Neutrophil (primary cell): ENCODE data around the gene KRT85.

ENCODE experiments used
- H3K27ac ChIP-seq: fragments of 200-600 bp; sonication (generic); 2 replicates; pipeline ENCODE4 v1.5.1; 2016; ENCODE audit warnings: mild to moderate bottlenecking, moderate library complexity
- H3K27me3 ChIP-seq: fragments of 200-600 bp; sonication (generic); 2 replicates; pipeline ENCODE4 v1.6.0; 2016; ENCODE audit warnings: mild to moderate bottlenecking
- H3K36me3 ChIP-seq: fragments of 200-600 bp; sonication (generic); 2 replicates; pipeline ENCODE4 v1.5.1; 2017
- H3K4me1 ChIP-seq, 2 experiments: fragments of 200-600 bp in 1 of 2; sonication (generic) in 1 of 2; 1 replicate in 1 of 2; 2 replicates in 1 of 2; pipeline versions ENCODE4 v1.5.1 to v1.6.1; 2013 to 2016; ENCODE audit warnings: low read depth in 1 of 2, low read length in 1 of 2, mild to moderate bottlenecking in 1 of 2, moderate library complexity in 1 of 2; ENCODE audit not compliant: control insufficient read depth in 1 of 2, insufficient read depth in 1 of 2
- H3K4me3 ChIP-seq, 2 experiments: fragments of 200-600 bp in 1 of 2; sonication (generic) in 1 of 2; 1 replicate in 1 of 2; 2 replicates in 1 of 2; pipeline ENCODE4 v1.5.1; 2013 to 2016; ENCODE audit warnings: low read depth in 1 of 2, low read length in 1 of 2, mild to moderate bottlenecking in 1 of 2, moderate library complexity in 1 of 2
- H3K9me3 ChIP-seq: fragments of 200-600 bp; sonication (generic); 2 replicates; pipeline ENCODE4 v1.5.1; 2016
- CTCF ChIP-seq: fragments of 200-600 bp; sonication (generic); IDR thresholded peaks from 2 replicates; pipeline ENCODE4 v1.5.1; 2016; ENCODE audit warnings: antibody characterized with exemption

The KRT85 gene

GRCh38 chr12:52351196-52352059 lies 15.9 kb downstream of the KRT85 start:
- no peak overlapping the region for H3K27ac ChIP-seq
- H3K36me3 ChIP-seq: no peaks in the 10 kb centered on the region
- H3K4me3 ChIP-seq: no peak overlapping the region
- no peaks in the 10 kb centered on the region for H3K4me1 ChIP-seq
- H3K27me3 ChIP-seq: peaks cover 27% of the 10 kb centered on the region
- TF ChIP-seq CTCF: no peak
- no peaks in the 10 kb centered on the region for H3K9me3 ChIP-seq

GRCh38 chr12:52350786-52351185 lies 16.5 kb downstream of the KRT85 start:
- H3K9me3 ChIP-seq: no peaks in the 10 kb centered on the region
- no peak overlapping the region for H3K27ac ChIP-seq
- H3K4me1 ChIP-seq: no peaks in the 10 kb centered on the region
- TF ChIP-seq CTCF: no peak
- H3K36me3 ChIP-seq: no peaks in the 10 kb centered on the region
- peaks cover 27% of the 10 kb centered on the region for H3K27me3 ChIP-seq
- no peak overlapping the region for H3K4me3 ChIP-seq

GRCh38 chr12:52350021-52350620 lies 17.2 kb downstream of the KRT85 start:
- peaks cover 27% of the 10 kb centered on the region for H3K27me3 ChIP-seq
- no peak for TF ChIP-seq CTCF
- no peaks in the 10 kb centered on the region for H3K4me1 ChIP-seq
- H3K4me3 ChIP-seq: no peak overlapping the region
- H3K9me3 ChIP-seq: no peaks in the 10 kb centered on the region
- no peaks in the 10 kb centered on the region for H3K36me3 ChIP-seq
- no peak overlapping the region for H3K27ac ChIP-seq

GRCh38 chr12:52349196-52349595 lies 18.1 kb downstream of the KRT85 start:
- TF ChIP-seq CTCF: no peak
- peaks cover 27% of the 10 kb centered on the region for H3K27me3 ChIP-seq

GRCh38 chr12:52347551-52348510 lies 19.4 kb downstream of the KRT85 start:
- no peaks in the 10 kb centered on the region for H3K36me3 ChIP-seq
- no peaks in the 10 kb centered on the region for H3K9me3 ChIP-seq
- H3K27ac ChIP-seq: no peak overlapping the region
- no peak overlapping the region for H3K4me3 ChIP-seq
- no peaks in the 10 kb centered on the region for H3K4me1 ChIP-seq
- no peak for TF ChIP-seq CTCF
- H3K27me3 ChIP-seq: peaks cover 18% of the 10 kb centered on the region

More at GRCh38 chr12:52349196-52349595, 18.1 kb downstream of the KRT85 start:
- no peak overlapping the region for H3K4me3 ChIP-seq
- no peaks in the 10 kb centered on the region for H3K9me3 ChIP-seq
- no peaks in the 10 kb centered on the region for H3K4me1 ChIP-seq
- no peak overlapping the region for H3K27ac ChIP-seq
- H3K36me3 ChIP-seq: no peaks in the 10 kb centered on the region
